OCI-LY7 (cell line): ENCODE results near the gene SLC1A6. TPM values are rescaled to one million over a fixed set of nuclear protein-coding genes. Genes with fewer than 3 reads are reported as not detected.

Source experiments
- BruUV-seq: library from RNA; stranded (reverse); fragments of 400-500 nt; replicated peaks from 2 replicates; lab custom pipeline; 2021; lab: Mats Ljungman, UMichigan
- CTCF ChIA-PET: fragments of 300-600 bp; sonication (Branson Sonifier 250); formaldehyde crosslinking; loops from one replicate; lab custom pipeline; 2022; ENCODE audit warnings: antibody characterized with exemption; ENCODE audit not compliant: unreplicated experiment; lab: Charles Lee
- POLR2A ChIA-PET: fragments of 300-600 bp; sonication (Branson Sonifier 250); formaldehyde crosslinking; loops from one replicate; lab custom pipeline; 2022; ENCODE audit warnings: antibody characterized with exemption; lab: Charles Lee
- DNase-seq: peaks from one replicate; pipeline ENCODE4 v3.0.0-alpha.2; 2015; ENCODE audit warnings: low spot score
- H2AFZ ChIP-seq: fragments of 200-600 bp; sonication (generic), shearing (Covaris generic); 2 replicates; pipeline ENCODE4 v1.6.1; 2014; ENCODE audit warnings: mild to moderate bottlenecking, antibody characterized with exemption, low read length, moderate library complexity
- H3K27ac ChIP-seq: fragments of 200-600 bp; sonication (generic); 2 replicates; pipeline ENCODE4 v1.5.1; 2014; ENCODE audit warnings: mixed run types, low read depth, mild to moderate bottlenecking, moderate library complexity, low read length, inconsistent platforms; ENCODE audit not compliant: poor library complexity, severe bottlenecking
- H3K36me3 ChIP-seq: fragments of 200-600 bp; sonication (generic); 2 replicates; pipeline ENCODE4 v1.6.1; 2014; ENCODE audit warnings: mild to moderate bottlenecking, antibody characterized with exemption, low read length, moderate library complexity, mixed read lengths; ENCODE audit not compliant: insufficient read depth
- H3K4me1 ChIP-seq: fragments of 200-600 bp; sonication (generic); 2 replicates; pipeline ENCODE4 v1.5.1; 2014; ENCODE audit warnings: mild to moderate bottlenecking, low read length; ENCODE audit not compliant: insufficient read depth, poor library complexity, severe bottlenecking
- H3K4me2 ChIP-seq: fragments of 200-600 bp; sonication (generic); 2 replicates; pipeline ENCODE4 v1.6.1; 2014; ENCODE audit warnings: mild to moderate bottlenecking, low read length
- H3K4me3 ChIP-seq: fragments of 200-600 bp; sonication (generic); 2 replicates; pipeline ENCODE4 v1.5.1; 2014; ENCODE audit warnings: mild to moderate bottlenecking, low read depth, low read length; ENCODE audit not compliant: poor library complexity, severe bottlenecking
- H3K79me2 ChIP-seq: fragments of 200-600 bp; sonication (generic); 2 replicates; pipeline ENCODE4 v1.6.1; 2016; ENCODE audit warnings: low read depth, mild to moderate bottlenecking, low read length, moderate library complexity, mixed read lengths; ENCODE audit not compliant: insufficient read depth
- H3K9me2 ChIP-seq: fragments of 200-600 bp; sonication (generic); 2 replicates; pipeline ENCODE4 v1.6.1; 2016; ENCODE audit warnings: mild to moderate bottlenecking, low read length, mixed read lengths; ENCODE audit not compliant: insufficient read depth
- H3K9me3 ChIP-seq: fragments of 200-600 bp; sonication (generic); 2 replicates; pipeline ENCODE4 v1.6.1; 2014; ENCODE audit warnings: mild to moderate bottlenecking, mixed run types, low read length, mixed read lengths
- H4K20me1 ChIP-seq: fragments of 200-600 bp; sonication (generic); 2 replicates; pipeline ENCODE4 v1.6.1; 2014; ENCODE audit warnings: mild to moderate bottlenecking, antibody characterized with exemption, low read length, moderate library complexity, mixed read lengths; ENCODE audit not compliant: insufficient read depth
- CTCF ChIP-seq: fragments of 200-600 bp; sonication (generic); conservative IDR thresholded peaks from 2 replicates; pipeline ENCODE4 v1.5.1; 2014; ENCODE audit warnings: mild to moderate bottlenecking, antibody characterized with exemption, low read length, moderate library complexity, mixed read lengths
- EZH2phosphoT487 ChIP-seq: fragments of 200-600 bp; sonication (generic); IDR thresholded peaks from 2 replicates; pipeline ENCODE4 v1.6.1; 2018; ENCODE audit warnings: low read depth, borderline replicate concordance, mild to moderate bottlenecking, mixed run types, antibody characterized with exemption, low read length, moderate library complexity, mixed read lengths
- intact Hi-C: fragments of 100-400 bp; cut with micrococcal nuclease; formaldehyde crosslinking; loops from one replicate; pipeline ENCODE4 v1.10.0; 2022; ENCODE audit not compliant: unreplicated experiment
- total RNA-seq, 2 experiments: library from RNA; depleted of rRNA in 1 of 2; stranded (reverse); fragments of >200 nt in 1 of 2; shearing (Covaris generic) in 1 of 2; gene quantifications; 2 replicates each; pipeline ENCODE4 v1.2.3, GENCODE V29; 2014 to 2022

The SLC1A6 gene
- total RNA-seq, 2 experiments from 2014 or later, result not detected

DNA sequence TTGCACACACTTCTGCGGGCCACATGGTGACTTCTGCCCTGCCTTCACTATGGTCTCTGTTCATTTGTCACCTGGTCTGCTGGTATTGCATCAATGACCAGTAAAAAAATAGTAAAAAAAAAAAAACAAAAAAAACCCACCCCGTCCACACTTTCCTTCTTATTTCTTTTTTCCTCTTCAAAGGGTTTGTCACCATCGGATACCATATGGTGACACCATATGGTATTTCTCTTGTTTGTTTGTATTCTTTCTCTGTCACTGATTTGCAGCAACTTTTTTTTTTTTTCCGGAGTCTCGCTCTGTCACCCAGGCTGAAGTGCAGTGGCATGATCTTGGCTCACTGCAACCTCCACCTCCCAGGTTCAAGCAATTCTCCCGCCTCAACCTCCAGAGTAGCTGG lies 64.5 kb downstream of the SLC1A6 start:
- H2AFZ ChIP-seq, result no peak overlapping the region
- H3K79me2 ChIP-seq, result no peaks in the 10 kb centered on the region
- TF ChIP-seq CTCF, result no peak
- no peak for TF ChIP-seq EZH2phosphoT487
- intact Hi-C loops, result no loop called here
- no peaks in the 10 kb centered on the region for H3K9me3 ChIP-seq
- no peaks in the 10 kb centered on the region for H3K36me3 ChIP-seq
- H3K27ac ChIP-seq, result no peak overlapping the region
- no peak overlapping the region for H3K4me3 ChIP-seq
- H3K4me1 ChIP-seq, result no peaks in the 10 kb centered on the region
- no peak overlapping the region for H3K4me2 ChIP-seq
- ChIA-PET CTCF (no interaction called here), POLR2A (no interaction called here)
- no peak for DNase-seq
- H4K20me1 ChIP-seq, result no peaks in the 10 kb centered on the region
- H3K9me2 ChIP-seq, result no peaks in the 10 kb centered on the region
- no TSS peak for BruUV-seq

DNA sequence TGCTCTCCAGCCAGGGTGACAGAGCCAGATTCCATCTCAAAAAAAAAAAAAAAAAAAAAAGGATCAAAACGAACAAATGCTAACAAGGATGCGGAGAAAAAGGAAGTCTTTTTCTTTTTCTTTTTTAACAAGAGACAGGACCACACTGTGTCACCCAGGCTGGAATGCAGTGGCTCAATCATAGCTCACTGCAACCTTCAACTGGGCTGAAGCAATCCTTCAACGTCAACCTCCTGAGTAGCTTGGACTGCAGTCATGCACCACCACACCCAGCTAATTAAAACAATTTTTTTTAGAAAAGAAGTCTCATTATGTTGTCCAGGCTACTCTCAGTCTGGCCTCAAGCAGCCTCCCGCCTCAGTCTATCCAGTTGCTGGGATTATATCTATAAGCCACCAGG lies 73.0 kb downstream of the SLC1A6 start:
- ChIA-PET CTCF (no interaction called here), POLR2A (interaction anchor here (0.8 kb wide), 1 partner anchor 1359 kb away, joined by 3 read pairs; no protein-coding TSS in a partner anchor)
- no peak overlapping the region for H3K27ac ChIP-seq
- BruUV-seq, result no TSS peak
- no peaks in the 10 kb centered on the region for H3K4me1 ChIP-seq
- H3K4me3 ChIP-seq, result no peak overlapping the region
- H3K79me2 ChIP-seq, result no peaks in the 10 kb centered on the region
- no peaks in the 10 kb centered on the region for H4K20me1 ChIP-seq
- H3K36me3 ChIP-seq, result no peaks in the 10 kb centered on the region
- no peaks in the 10 kb centered on the region for H3K9me3 ChIP-seq
- no peak for TF ChIP-seq EZH2phosphoT487
- TF ChIP-seq CTCF, result no peak
- intact Hi-C loops, result no loop called here
- no peaks in the 10 kb centered on the region for H3K9me2 ChIP-seq
- no peak overlapping the region for H2AFZ ChIP-seq
- H3K4me2 ChIP-seq, result no peak overlapping the region
- no peak for DNase-seq

DNA sequence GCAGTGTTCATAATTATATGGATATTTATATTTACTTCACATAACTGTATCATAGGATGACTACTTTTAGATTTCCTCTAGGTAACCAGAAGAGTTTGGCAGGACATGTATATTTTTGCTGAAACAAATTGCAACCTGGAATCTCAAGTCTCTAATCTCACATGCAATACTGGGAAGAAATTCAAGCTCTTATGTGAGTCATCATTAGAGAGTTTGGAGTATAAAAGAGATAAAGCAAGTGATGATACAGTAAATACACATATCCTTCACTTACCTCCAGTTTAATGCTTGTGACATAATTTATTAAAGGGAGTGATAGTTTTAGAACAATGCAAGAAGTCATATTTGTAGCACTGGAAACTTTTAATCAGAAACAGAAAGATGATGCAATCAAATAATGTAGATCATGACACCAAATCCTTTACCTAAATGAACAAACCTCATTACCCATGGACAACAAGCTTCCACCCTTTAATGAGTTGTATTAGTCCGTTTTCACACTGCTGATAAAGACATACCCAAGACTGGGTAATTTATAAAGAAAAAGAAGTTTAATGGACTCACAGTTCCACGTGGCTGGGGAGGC lies 77.9 kb downstream of the SLC1A6 start:
- no peaks in the 10 kb centered on the region for H4K20me1 ChIP-seq
- no TSS peak for BruUV-seq
- intact Hi-C loops, result no loop called here
- no peak overlapping the region for H3K4me2 ChIP-seq
- H3K9me3 ChIP-seq, result no peaks in the 10 kb centered on the region
- H3K4me1 ChIP-seq, result no peaks in the 10 kb centered on the region
- DNase-seq, result no peak
- no peak overlapping the region for H2AFZ ChIP-seq
- no peaks in the 10 kb centered on the region for H3K36me3 ChIP-seq
- no peak overlapping the region for H3K4me3 ChIP-seq
- POLR2A ChIA-PET, result no interaction called here
- CTCF ChIA-PET, result no interaction called here
- H3K79me2 ChIP-seq, result no peaks in the 10 kb centered on the region
- TF ChIP-seq EZH2phosphoT487, result no peak
- TF ChIP-seq CTCF, result no peak
- no peaks in the 10 kb centered on the region for H3K9me2 ChIP-seq
- H3K27ac ChIP-seq, result no peak overlapping the region

Other genes starting within 250 kb of the SLC1A6 start
- gene ADGRE2, start 201.3 kb downstream of the SLC1A6 start, total RNA-seq (2014; rRNA removed; shearing (Covaris generic)), result not detected in 2 replicates
- gene ADGRE2, start 201.3 kb downstream of the SLC1A6 start, total RNA-seq (2022), result 0.11 TPM in 1 of 2 replicates, not detected in the other
- not detected in 2 replicates for gene OR7A5, start 144.7 kb downstream of the SLC1A6 start, total RNA-seq (2014; rRNA removed; shearing (Covaris generic))
- not detected in 2 replicates for gene OR7A5, start 144.7 kb downstream of the SLC1A6 start, total RNA-seq (2022)
- not detected in 2 replicates for gene OR7C1, start 144.7 kb downstream of the SLC1A6 start, total RNA-seq (2014; rRNA removed; shearing (Covaris generic))
- gene OR7C1, start 144.7 kb downstream of the SLC1A6 start, total RNA-seq (2022), result not detected in 2 replicates
- gene OR7A10, start 130.9 kb downstream of the SLC1A6 start, total RNA-seq (2014; rRNA removed; shearing (Covaris generic)), result not detected in 2 replicates
- gene OR7A10, start 130.9 kb downstream of the SLC1A6 start, total RNA-seq (2022), result not detected in 2 replicates
- not detected in 2 replicates for gene OR7A17, start 93.7 kb downstream of the SLC1A6 start, total RNA-seq (2014; rRNA removed; shearing (Covaris generic))
- not detected in 2 replicates for gene OR7A17, start 93.7 kb downstream of the SLC1A6 start, total RNA-seq (2022)
- gene OR7C2, start 38.4 kb downstream of the SLC1A6 start, total RNA-seq (2014; rRNA removed; shearing (Covaris generic)), result not detected in 2 replicates
- gene OR7C2, start 38.4 kb downstream of the SLC1A6 start, total RNA-seq (2022), result not detected in 2 replicates
- gene CASP14, start 69.6 kb upstream of the SLC1A6 start, total RNA-seq (2014; rRNA removed; shearing (Covaris generic)), result not detected in 2 replicates
- gene CASP14, start 69.6 kb upstream of the SLC1A6 start, total RNA-seq (2022), result not detected in 2 replicates
- not detected in 2 replicates for gene OR1I1, start 102.3 kb upstream of the SLC1A6 start, total RNA-seq (2014; rRNA removed; shearing (Covaris generic))
- gene OR1I1, start 102.3 kb upstream of the SLC1A6 start, total RNA-seq (2022), result not detected in 2 replicates
- not detected in 2 replicates for gene SYDE1, start 127.5 kb upstream of the SLC1A6 start, total RNA-seq (2014; rRNA removed; shearing (Covaris generic))
- gene SYDE1, start 127.5 kb upstream of the SLC1A6 start, total RNA-seq (2022), result not detected in 2 replicates
- not detected in 2 replicates for gene NOTCH3, start 221.1 kb upstream of the SLC1A6 start, total RNA-seq (2014; rRNA removed; shearing (Covaris generic))
- 0.25 and 0.28 TPM in 2 replicates for gene NOTCH3, start 221.1 kb upstream of the SLC1A6 start, total RNA-seq (2022)